Measurements from ENCODE around the gene TRAF1.

TRAF1 gene

DNA sequence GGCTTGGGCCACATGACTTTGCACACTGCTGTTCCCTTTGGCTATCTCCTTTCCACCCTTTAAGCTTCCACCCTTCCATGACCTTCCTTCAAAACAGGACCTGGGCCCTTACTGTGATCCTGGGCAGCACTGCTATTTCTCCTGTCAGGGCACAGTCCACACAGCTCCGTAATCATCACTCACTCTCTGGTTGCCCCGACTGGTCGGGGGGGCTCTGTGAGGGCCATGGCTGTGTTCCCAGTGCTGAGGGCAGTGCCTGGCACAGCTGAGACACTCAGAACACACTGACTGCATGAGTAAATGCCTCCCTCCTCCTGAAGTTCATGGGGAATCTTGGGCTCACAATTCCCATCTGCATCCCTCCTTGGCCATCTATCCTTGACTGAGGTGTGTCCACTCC, 12.2 kb downstream of the TRAF1 start:
- H3K36me3 ChIP-seq (replicated peaks; ENCODE audit: low read depth, low read length), result peaks cover 86% of the 10 kb centered on the region
- H3K27ac ChIP-seq (ENCODE audit: low read length), result no peak overlapping the region
- no peaks in the 10 kb centered on the region for H3K27me3 ChIP-seq (ENCODE audit: low read depth, low read length)
- H3K9me3 ChIP-seq (ENCODE audit: insufficient read depth, low read length), result no peaks in the 10 kb centered on the region
- TF ChIP-seq, protein P1, sequence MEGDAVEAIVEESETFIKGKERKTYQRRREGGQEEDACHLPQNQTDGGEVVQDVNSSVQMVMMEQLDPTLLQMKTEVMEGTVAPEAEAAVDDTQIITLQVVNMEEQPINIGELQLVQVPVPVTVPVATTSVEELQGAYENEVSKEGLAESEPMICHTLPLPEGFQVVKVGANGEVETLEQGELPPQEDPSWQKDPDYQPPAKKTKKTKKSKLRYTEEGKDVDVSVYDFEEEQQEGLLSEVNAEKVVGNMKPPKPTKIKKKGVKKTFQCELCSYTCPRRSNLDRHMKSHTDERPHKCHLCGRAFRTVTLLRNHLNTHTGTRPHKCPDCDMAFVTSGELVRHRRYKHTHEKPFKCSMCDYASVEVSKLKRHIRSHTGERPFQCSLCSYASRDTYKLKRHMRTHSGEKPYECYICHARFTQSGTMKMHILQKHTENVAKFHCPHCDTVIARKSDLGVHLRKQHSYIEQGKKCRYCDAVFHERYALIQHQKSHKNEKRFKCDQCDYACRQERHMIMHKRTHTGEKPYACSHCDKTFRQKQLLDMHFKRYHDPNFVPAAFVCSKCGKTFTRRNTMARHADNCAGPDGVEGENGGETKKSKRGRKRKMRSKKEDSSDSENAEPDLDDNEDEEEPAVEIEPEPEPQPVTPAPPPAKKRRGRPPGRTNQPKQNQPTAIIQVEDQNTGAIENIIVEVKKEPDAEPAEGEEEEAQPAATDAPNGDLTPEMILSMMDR (IDR thresholded peaks at IDR 0.05; ENCODE audit: low read depth, low read length), result no peak
- TF ChIP-seq EZH2phosphoT487 (IDR thresholded peaks at IDR 0.05; ENCODE audit: low read depth), result no peak
- peaks cover 53% of the 10 kb centered on the region for H3K79me2 ChIP-seq (ENCODE audit: low read length)
- H3K4me3 ChIP-seq (ENCODE audit: low read length), result no peak overlapping the region
- H3K4me2 ChIP-seq (ENCODE audit: low read length), result no peak overlapping the region
- peaks cover 3% of the 10 kb centered on the region; the same call in 1 of the 2 replicates for H4K20me1 ChIP-seq (ENCODE audit: insufficient read depth, low read length)
- no peak overlapping the region for H3K9ac ChIP-seq (ENCODE audit: low read length)
- no peak overlapping the region for H2AFZ ChIP-seq (ENCODE audit: low read depth, low read length)
- peaks cover 34% of the 10 kb centered on the region for H3K4me1 ChIP-seq (ENCODE audit: low read length)

DNA sequence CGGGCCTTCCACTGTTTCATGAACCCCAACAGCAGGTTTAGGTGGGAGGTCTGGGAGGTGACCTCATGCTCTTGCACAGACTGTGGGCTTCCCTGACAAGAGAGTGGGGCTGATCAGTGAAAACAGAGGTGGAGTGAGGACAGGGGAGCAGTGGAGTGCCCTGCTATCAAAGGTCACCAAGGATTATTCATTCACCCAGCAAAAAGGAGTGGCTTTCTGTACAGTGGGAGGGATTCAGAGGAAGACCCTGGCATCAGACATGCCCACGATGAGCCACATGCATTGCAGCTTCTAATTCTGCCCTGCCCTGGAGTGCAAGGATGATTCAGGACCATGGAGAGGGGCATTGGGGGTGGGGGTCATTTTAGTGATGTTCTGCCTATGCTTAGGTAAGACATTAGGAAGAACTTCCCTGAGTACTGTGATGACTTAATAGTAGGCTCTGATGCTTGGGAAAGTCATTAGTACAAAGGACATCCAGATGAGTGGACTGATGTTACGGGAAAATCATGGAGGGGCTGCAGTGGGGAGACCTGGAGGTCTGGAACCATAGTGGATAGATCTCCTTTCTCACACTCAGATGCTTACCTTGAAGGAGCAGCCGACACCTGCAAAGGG, 12.8 kb downstream of the TRAF1 start:
- Histone ChIP-seq H3K4me2 (ENCODE audit: low read length) (no peak overlapping the region), H3K36me3 (replicated peaks; ENCODE audit: low read depth, low read length) (peaks cover 87% of the 10 kb centered on the region), H3K9ac (ENCODE audit: low read length) (no peak overlapping the region), H3K4me3 (ENCODE audit: low read length) (no peak overlapping the region), H3K4me1 (ENCODE audit: low read length) (peaks cover 28% of the 10 kb centered on the region), H3K27me3 (ENCODE audit: low read depth, low read length) (no peaks in the 10 kb centered on the region), H4K20me1 (ENCODE audit: insufficient read depth, low read length) (peaks cover 3% of the 10 kb centered on the region; the same call in 1 of the 2 replicates), H3K27ac (ENCODE audit: low read length) (no peak overlapping the region), H3K9me3 (ENCODE audit: insufficient read depth, low read length) (no peaks in the 10 kb centered on the region), H3K79me2 (ENCODE audit: low read length) (peaks cover 47% of the 10 kb centered on the region), H2AFZ (ENCODE audit: low read depth, low read length) (no peak overlapping the region)
- TF ChIP-seq, protein P1 (IDR thresholded peaks at IDR 0.05; ENCODE audit: low read depth, low read length), result no peak
- TF ChIP-seq EZH2phosphoT487 (IDR thresholded peaks at IDR 0.05; ENCODE audit: low read depth), result no peak

DNA sequence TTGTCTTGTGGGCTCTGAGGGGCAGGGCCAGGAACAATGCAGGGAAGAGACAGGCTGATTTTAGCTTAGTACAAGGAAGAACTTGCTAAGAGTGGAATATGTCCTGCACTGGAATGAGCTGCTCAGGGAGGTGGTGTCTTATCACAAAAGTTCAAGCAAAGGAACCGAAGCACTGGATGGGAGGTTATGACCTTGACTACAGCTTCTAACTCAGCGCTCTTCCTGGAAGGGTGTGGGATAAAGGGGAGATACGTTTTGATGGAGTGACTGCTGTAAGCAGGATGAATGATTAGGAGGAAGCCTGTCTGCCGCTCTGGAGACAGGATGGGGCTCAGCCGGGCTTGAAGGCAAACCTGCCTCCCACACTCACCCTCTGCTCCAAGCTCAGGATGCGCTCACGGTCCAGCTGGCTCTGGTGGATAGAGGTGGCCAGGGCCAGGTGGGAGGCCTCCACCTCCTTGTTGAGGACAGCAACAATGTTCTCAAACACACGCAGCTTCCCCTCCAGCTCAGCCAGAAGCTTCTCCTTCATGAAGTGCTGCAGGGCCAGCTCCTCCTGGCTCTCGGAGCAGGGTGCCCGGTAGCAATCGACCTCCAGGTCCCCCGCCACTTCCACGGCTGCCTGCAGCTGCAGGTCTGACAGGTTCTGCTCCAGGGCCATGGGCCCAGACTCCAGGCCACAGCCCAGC, 13.5 kb downstream of the TRAF1 start:
- peaks cover 24% of the 10 kb centered on the region for H3K4me1 ChIP-seq (ENCODE audit: low read length)
- TF ChIP-seq EZH2phosphoT487 (IDR thresholded peaks at IDR 0.05; ENCODE audit: low read depth), result no peak
- TF ChIP-seq, protein P1 (IDR thresholded peaks at IDR 0.05; ENCODE audit: low read depth, low read length), result no peak
- no peak overlapping the region for H3K27ac ChIP-seq (ENCODE audit: low read length)
- no peaks in the 10 kb centered on the region for H3K9me3 ChIP-seq (ENCODE audit: insufficient read depth, low read length)
- H3K36me3 ChIP-seq (replicated peaks; ENCODE audit: low read depth, low read length), result peaks cover 82% of the 10 kb centered on the region
- H3K4me3 ChIP-seq (ENCODE audit: low read length), result no peak overlapping the region
- peaks cover 41% of the 10 kb centered on the region for H3K79me2 ChIP-seq (ENCODE audit: low read length)
- no peak overlapping the region for H3K4me2 ChIP-seq (ENCODE audit: low read length)
- no peak overlapping the region for H2AFZ ChIP-seq (ENCODE audit: low read depth, low read length)
- H3K9ac ChIP-seq (ENCODE audit: low read length), result no peak overlapping the region
- peaks cover 3% of the 10 kb centered on the region; the same call in 1 of the 2 replicates for H4K20me1 ChIP-seq (ENCODE audit: insufficient read depth, low read length)
- no peaks in the 10 kb centered on the region for H3K27me3 ChIP-seq (ENCODE audit: low read depth, low read length)

- no peak overlapping the region for H3K9ac ChIP-seq (ENCODE audit: low read length)
- H3K36me3 ChIP-seq (replicated peaks; ENCODE audit: low read depth, low read length), result peaks cover 78% of the 10 kb centered on the region
- H3K27me3 ChIP-seq (ENCODE audit: low read depth, low read length), result no peaks in the 10 kb centered on the region
- no peak overlapping the region for H3K4me2 ChIP-seq (ENCODE audit: low read length)
- H3K79me2 ChIP-seq (ENCODE audit: low read length), result peaks cover 24% of the 10 kb centered on the region
- H3K4me1 ChIP-seq (ENCODE audit: low read length), result peaks cover 12% of the 10 kb centered on the region; the same call in 1 of the 2 replicates
- H3K9me3 ChIP-seq (ENCODE audit: insufficient read depth, low read length), result no peaks in the 10 kb centered on the region
- no peak for TF ChIP-seq EZH2phosphoT487 (IDR thresholded peaks at IDR 0.05; ENCODE audit: low read depth)
- TF ChIP-seq, protein P1 (IDR thresholded peaks at IDR 0.05; ENCODE audit: low read depth, low read length), result no peak
- peaks cover 3% of the 10 kb centered on the region; the same call in 1 of the 2 replicates for H4K20me1 ChIP-seq (ENCODE audit: insufficient read depth, low read length)
- no peak overlapping the region for H3K4me3 ChIP-seq (ENCODE audit: low read length)
- H2AFZ ChIP-seq (ENCODE audit: low read depth, low read length), result no peak overlapping the region
- H3K27ac ChIP-seq (ENCODE audit: low read length), result no peak overlapping the region
Measured at GRCh38 chr9:120911295-120911837, 15.2 kb downstream of the TRAF1 start.
